H1 (cell line): ENCODE measurements around the gene WWC2. TPM values are rescaled to one million over a fixed set of nuclear protein-coding genes. Genes with fewer than 3 reads are reported as not detected.

Source experiments
- BRCA1 ChIP-seq: IDR thresholded peaks from 2 replicates; pipeline ENCODE4 v1.6.1; 2012; ENCODE audit warnings: low read depth, low read length, improper control_type of control experiment
- RFX5 ChIP-seq: IDR thresholded peaks from 2 replicates; pipeline ENCODE4 v1.6.1; 2011; ENCODE audit warnings: low read depth, low read length, improper control_type of control experiment, borderline replicate concordance
- polyA plus RNA-seq, 7 experiments: library from polyadenylated mRNA; depleted of rRNA in 3 of 7; stranded (reverse) in 5 of 7; unstranded in 2 of 7; fragments of >200 nt in 5 of 7; fragments of 200-250 nt in 2 of 7; gene quantifications; 1 replicate in 5 of 7; 2 replicates in 1 of 7; 4 replicates in 1 of 7; pipeline versions ENCODE4 v1.2.1 to v1.2.3, GENCODE V29; 2011 to 2013; ENCODE audit warnings: missing spikeins in 2 of 7, mixed read lengths in 2 of 7
- total RNA-seq: library from RNA; stranded (reverse); fragmentation: NEBNext Ultra II Directional; extraction: Animal tissue kit (Norgen Biotek cat#: 25700); gene quantifications from 2 replicates; pipeline ENCODE4 v1.2.1, GENCODE V29; 2021
- TF ChIP-seq, protein P1 (sequence below): fragments of 300-600 bp; sonication (generic); IDR thresholded peaks from 2 replicates; pipeline ENCODE4 v1.7.1; 2012; ENCODE audit warnings: low read length, moderate library complexity, mild to moderate bottlenecking, inconsistent platforms; ENCODE audit not compliant: insufficient replicate concordance

WWC2 gene
- total and polyA plus RNA-seq, 2 of the 8 experiments (the other 6 are each of a cell fraction or from before 2014, with no cell fraction given), result 17.6 to 135 TPM

GRCh38 chr4:183314336-183314735, 215.3 kb downstream of the WWC2 start (continued):
- TF ChIP-seq, protein P1, sequence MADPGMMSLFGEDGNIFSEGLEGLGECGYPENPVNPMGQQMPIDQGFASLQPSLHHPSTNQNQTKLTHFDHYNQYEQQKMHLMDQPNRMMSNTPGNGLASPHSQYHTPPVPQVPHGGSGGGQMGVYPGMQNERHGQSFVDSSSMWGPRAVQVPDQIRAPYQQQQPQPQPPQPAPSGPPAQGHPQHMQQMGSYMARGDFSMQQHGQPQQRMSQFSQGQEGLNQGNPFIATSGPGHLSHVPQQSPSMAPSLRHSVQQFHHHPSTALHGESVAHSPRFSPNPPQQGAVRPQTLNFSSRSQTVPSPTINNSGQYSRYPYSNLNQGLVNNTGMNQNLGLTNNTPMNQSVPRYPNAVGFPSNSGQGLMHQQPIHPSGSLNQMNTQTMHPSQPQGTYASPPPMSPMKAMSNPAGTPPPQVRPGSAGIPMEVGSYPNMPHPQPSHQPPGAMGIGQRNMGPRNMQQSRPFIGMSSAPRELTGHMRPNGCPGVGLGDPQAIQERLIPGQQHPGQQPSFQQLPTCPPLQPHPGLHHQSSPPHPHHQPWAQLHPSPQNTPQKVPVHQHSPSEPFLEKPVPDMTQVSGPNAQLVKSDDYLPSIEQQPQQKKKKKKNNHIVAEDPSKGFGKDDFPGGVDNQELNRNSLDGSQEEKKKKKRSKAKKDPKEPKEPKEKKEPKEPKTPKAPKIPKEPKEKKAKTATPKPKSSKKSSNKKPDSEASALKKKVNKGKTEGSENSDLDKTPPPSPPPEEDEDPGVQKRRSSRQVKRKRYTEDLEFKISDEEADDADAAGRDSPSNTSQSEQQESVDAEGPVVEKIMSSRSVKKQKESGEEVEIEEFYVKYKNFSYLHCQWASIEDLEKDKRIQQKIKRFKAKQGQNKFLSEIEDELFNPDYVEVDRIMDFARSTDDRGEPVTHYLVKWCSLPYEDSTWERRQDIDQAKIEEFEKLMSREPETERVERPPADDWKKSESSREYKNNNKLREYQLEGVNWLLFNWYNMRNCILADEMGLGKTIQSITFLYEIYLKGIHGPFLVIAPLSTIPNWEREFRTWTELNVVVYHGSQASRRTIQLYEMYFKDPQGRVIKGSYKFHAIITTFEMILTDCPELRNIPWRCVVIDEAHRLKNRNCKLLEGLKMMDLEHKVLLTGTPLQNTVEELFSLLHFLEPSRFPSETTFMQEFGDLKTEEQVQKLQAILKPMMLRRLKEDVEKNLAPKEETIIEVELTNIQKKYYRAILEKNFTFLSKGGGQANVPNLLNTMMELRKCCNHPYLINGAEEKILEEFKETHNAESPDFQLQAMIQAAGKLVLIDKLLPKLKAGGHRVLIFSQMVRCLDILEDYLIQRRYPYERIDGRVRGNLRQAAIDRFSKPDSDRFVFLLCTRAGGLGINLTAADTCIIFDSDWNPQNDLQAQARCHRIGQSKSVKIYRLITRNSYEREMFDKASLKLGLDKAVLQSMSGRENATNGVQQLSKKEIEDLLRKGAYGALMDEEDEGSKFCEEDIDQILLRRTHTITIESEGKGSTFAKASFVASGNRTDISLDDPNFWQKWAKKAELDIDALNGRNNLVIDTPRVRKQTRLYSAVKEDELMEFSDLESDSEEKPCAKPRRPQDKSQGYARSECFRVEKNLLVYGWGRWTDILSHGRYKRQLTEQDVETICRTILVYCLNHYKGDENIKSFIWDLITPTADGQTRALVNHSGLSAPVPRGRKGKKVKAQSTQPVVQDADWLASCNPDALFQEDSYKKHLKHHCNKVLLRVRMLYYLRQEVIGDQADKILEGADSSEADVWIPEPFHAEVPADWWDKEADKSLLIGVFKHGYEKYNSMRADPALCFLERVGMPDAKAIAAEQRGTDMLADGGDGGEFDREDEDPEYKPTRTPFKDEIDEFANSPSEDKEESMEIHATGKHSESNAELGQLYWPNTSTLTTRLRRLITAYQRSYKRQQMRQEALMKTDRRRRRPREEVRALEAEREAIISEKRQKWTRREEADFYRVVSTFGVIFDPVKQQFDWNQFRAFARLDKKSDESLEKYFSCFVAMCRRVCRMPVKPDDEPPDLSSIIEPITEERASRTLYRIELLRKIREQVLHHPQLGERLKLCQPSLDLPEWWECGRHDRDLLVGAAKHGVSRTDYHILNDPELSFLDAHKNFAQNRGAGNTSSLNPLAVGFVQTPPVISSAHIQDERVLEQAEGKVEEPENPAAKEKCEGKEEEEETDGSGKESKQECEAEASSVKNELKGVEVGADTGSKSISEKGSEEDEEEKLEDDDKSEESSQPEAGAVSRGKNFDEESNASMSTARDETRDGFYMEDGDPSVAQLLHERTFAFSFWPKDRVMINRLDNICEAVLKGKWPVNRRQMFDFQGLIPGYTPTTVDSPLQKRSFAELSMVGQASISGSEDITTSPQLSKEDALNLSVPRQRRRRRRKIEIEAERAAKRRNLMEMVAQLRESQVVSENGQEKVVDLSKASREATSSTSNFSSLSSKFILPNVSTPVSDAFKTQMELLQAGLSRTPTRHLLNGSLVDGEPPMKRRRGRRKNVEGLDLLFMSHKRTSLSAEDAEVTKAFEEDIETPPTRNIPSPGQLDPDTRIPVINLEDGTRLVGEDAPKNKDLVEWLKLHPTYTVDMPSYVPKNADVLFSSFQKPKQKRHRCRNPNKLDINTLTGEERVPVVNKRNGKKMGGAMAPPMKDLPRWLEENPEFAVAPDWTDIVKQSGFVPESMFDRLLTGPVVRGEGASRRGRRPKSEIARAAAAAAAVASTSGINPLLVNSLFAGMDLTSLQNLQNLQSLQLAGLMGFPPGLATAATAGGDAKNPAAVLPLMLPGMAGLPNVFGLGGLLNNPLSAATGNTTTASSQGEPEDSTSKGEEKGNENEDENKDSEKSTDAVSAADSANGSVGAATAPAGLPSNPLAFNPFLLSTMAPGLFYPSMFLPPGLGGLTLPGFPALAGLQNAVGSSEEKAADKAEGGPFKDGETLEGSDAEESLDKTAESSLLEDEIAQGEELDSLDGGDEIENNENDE, result no peak
- no peak for TF ChIP-seq BRCA1
- no peak for TF ChIP-seq RFX5
